HG03066 (cell line): Measurements from ENCODE around the gene ZFC3H1.

Experiments used
- ATAC-seq: cut with Tn5 transposase; IDR thresholded peaks from one replicate; pipeline ENCODE4 v1.9.1; 2021; ENCODE audit warnings: low read depth; ENCODE audit not compliant: unreplicated experiment

ZFC3H1 gene

GRCh38 chr12:71682466-71682865, 18.8 kb upstream of the ZFC3H1 start:
- ATAC-seq = no peak

DNA sequence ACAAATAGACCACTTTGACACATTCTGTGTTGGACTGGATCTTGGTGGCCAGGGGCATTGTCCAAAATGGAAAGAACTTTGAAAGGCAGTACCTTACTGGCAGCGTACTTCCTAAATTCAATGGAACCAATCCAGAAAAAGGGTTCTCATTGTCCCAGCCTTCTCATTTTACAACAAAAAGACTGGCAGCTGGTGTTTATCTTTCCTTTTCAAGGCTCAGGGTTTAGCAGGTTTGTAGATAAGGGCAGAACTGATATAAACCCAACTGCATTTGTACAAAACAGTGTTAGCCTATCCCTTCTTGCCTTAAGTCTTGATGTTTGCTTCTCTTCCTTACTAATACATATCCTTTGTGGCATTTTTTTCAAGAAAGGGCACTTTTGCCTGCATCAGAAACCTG, 8.2 kb upstream of the ZFC3H1 start:
- ATAC-seq = no peak

DNA sequence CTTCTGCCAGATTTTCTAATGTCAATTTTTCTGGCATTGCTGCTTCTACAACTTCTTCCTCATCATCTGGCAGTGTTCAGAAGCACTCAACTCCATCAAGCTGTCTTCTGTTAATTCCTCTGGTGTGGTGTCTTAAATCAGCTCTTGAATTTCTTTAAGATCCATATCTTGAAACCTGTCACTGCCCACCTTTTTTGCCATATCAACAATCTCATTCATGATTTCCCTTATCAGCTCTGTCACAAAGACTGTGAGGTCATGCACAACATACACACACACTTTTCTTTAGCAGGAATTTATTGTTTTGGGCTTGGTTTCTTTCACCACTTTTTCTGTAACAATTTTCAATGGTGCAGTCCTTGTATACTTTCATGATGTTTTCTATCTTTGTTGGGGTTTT, 7.7 kb upstream of the ZFC3H1 start:
- no peak for ATAC-seq

- no peak for ATAC-seq
Observed at GRCh38 chr12:71666259-71666658, 2.6 kb upstream of the ZFC3H1 start.

DNA sequence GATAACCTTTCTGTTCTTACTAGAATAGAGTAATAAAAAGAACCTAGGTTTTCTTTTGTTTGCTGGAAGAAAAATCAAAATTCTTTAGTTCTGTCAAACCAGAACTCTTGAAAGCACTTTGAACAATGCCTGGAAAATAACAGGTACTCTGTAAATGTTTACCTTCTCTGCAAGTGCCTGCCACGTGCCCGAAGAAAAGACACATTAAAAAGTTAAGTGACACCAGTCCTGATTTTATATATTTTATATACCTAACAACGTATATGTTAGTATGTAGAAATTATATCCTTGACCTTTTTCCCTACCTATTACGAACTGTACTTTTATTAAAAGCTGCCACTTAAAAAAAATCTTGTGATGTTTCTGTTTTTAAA, 1.4 kb upstream of the ZFC3H1 start:
- ATAC-seq = no peak

DNA sequence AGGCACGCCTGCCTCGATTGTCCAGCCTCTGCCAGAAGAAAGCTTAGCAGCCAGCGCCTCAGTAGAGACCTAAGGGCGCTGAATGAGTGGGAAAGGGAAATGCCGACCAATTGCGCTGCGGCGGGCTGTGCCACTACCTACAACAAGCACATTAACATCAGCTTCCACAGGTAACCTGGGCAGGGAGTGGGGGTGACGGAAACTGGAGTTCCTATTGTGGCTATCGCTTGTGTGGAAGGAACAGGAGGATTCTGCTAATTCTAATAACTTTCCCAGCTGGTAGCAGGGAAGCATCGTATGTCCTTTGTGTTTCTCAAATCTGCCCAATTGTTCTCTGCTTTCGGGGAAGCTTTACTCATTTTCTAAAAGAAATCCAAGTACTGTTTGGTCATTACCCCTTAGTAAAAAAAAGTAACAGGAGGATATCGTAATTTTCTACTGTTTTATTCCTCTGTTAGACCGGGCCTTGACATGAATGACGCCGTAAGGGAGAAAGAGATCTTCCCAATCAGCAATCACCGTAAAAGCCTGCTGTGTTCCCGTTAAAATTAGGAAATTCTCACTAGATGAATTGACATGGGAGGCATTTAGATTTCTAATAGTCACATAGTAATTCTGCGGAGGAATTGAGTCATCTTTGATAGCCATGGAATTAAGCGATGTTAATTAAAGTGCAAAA, 902 bp upstream of the ZFC3H1 start:
- peak; percentile 6 for ATAC-seq

- ATAC-seq = peak; percentile 17
Observed at GRCh38 chr12:71662849-71663560, 643 bp downstream of the ZFC3H1 start.

GRCh38 chr12:71661977-71662530, 1.6 kb downstream of the ZFC3H1 start:
- ATAC-seq = no peak

GRCh38 chr12:71656740-71657139, 6.9 kb downstream of the ZFC3H1 start:
- ATAC-seq = no peak

DNA sequence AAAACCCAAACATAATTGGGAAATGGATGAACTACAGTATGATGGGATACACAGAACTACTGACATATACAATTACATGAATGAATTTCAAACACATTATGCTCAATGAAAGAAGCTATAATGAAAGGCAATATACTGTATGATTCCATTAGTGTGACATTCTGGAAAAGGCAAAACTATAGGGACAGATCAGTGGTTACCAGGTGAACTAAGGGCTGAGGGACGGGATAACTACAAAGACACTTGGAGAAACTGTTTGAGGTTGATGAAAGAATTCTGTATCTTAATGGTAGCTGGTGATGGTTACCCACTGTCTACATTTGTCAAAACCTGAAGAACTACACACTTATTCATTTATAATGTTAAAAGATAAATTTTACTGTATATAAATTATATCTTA, 7.7 kb downstream of the ZFC3H1 start:
- no peak for ATAC-seq

DNA sequence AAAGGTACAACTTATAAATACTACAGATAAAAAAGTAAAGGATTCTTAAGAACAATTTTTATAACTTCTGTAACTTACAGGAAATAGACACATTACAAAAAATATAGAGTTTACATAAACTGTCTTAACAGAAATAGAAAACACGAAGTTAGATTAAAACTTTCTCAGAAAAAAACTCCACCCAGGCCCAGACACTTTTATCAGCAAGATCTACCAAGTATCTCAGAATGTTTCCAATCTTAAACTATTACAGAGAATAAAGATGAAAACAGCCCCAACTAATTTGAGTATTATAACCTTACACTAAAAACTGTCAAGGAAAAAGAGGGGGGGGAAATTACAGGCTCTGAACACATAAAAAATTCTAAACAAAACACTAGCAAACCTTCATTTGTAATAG, 8.2 kb downstream of the ZFC3H1 start:
- ATAC-seq = no peak

- ATAC-seq = no peak
Observed at GRCh38 chr12:71654200-71654599, 9.4 kb downstream of the ZFC3H1 start.

DNA sequence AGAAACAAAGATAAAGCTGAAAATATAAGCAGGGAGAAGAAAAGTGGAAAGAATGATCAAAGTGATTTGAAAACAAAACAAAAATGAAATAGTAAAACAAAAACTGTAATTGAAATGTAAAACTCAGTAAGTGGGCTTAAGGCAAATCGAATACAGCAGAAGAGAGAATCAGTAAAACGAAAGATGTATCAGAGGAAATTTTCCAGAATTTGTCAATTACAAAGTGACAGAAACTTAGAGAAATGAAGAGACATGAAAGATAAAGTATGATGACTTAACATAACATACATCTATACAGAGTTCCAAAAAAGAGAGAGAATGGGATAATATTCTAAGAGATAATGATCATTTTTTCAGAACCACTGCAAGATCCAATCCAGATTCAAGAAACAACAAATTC, 10.5 kb downstream of the ZFC3H1 start:
- ATAC-seq = no peak

DNA sequence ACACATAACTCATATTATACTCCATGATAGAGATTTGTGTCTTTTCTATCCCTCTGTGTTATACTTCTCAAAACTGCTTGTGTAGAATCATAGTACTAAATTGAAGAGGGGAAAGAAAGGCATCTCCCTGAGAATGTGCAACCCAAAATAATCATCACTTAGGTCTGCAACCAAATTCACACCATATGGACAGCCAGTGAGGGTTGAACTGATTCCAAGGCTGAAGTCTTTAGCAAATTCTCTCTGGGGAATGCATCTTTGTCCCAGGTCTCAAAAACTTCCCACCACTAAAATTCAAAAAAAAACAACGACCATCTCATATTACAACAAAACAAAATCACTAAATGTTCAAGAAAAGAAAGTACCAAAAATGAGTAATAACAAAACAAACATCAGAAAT, 11.0 kb downstream of the ZFC3H1 start:
- ATAC-seq = no peak

DNA sequence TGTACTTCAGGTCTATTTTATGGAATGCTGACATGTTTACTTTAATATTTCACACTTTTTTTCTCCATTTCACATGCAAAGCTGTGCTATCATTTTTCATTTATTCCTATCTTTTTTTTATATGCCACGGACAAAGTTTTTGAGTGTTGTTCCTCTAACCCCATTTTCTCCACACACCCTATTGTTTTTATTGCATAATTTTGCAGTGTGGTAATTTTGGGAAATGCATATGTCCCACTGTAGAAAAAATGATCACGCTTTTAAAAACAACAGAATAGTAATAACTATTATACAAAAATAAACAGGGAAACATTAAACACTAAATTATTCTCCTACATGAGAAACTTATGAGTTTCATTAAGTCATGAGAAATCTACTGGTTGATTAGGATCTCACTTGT, 14.2 kb downstream of the ZFC3H1 start:
- no peak for ATAC-seq

DNA sequence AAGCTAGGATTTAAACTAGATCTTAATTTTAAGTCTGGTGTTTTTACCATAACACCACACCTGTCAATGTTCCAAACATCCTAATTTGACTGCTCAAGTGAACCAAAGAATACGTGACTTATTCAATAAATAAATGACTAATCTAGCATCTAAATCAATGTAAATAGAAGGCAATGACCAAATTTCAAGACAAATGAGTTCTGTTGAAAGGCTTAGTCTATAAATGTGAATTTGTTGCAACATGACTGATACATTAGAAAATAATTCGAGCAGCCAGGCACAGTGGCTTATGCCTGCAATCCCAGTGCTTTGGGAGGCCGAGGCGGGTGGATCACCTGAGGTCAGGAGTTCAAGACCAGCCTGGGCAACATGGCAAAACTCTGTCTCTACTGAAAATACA, 15.1 kb downstream of the ZFC3H1 start:
- ATAC-seq = no peak

- ATAC-seq = no peak
Observed at GRCh38 chr12:71646512-71646911, 17.1 kb downstream of the ZFC3H1 start.

DNA sequence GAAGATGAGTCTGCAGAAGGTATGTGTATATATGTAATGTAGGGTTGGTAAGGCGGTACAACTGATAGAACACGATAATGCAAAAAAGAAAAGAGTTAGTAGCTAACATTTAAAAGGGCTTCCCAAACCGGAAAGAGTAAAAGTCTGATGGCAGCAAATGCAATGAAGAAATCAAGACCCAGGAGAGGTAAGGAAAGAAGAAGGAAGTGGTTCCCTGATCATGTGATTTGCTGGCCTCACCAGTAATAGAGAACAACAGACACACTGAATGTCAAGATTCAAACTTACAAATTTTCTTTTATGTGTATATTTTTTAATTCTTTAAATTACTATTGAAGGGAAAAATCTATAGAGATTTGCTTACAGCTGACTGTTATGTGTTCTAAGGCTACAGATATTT, 18.4 kb downstream of the ZFC3H1 start:
- no peak for ATAC-seq

GRCh38 chr12:71642264-71642663, 21.4 kb downstream of the ZFC3H1 start:
- ATAC-seq = no peak

DNA sequence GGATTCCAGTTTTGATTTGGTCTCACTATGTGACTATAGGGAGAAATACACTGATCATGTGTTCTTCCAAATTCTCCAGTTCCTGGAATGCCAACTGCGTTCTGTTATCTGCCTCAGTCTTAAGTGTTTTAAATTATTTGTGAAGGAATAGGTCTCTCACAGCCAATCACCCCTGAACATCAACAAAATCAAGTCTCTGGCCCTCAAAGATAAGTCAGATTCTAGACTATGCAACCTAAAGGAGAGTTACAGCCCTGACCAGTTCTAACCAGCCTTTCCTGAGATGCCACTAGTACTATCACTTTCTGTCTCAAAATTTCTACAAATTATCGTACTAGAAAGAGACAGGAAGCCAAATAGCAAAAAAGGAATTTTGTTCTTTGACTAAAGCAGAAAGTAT, 22.3 kb downstream of the ZFC3H1 start:
- no peak for ATAC-seq

GRCh38 chr12:71640316-71640715, 23.3 kb downstream of the ZFC3H1 start:
- ATAC-seq = no peak

GRCh38 chr12:71639341-71639760, 24.3 kb downstream of the ZFC3H1 start:
- no peak for ATAC-seq
